PC-3 (cell line): ENCODE measurements around the gene ILF2. TPM values are rescaled to one million over a fixed set of nuclear protein-coding genes. Genes with fewer than 3 reads are reported as not detected.
A peak's percentile ranks its signal among the peaks of the same experiment; 100 is the strongest.

Experiments
- ATAC-seq: fragments of 200-7000 bp; cut with Tn5 transposase; 2 replicates; pipeline ENCODE4 v1.9.1; 2020; ENCODE audit warnings: mild to moderate bottlenecking, moderate library complexity
- BruUV-seq: library from RNA; stranded (reverse); fragments of 400-500 nt; replicated peaks from 2 replicates; lab custom pipeline; 2021; lab: Mats Ljungman, UMichigan
- CTCF ChIA-PET: fragments of 300-600 bp; sonication (Branson Sonifier 250); formaldehyde crosslinking; loops from one replicate; lab custom pipeline; 2022; ENCODE audit warnings: antibody characterized with exemption; lab: Charles Lee
- POLR2A ChIA-PET: fragments of 300-600 bp; sonication (Branson Sonifier 250); formaldehyde crosslinking; loops from one replicate; lab custom pipeline; 2022; ENCODE audit warnings: antibody characterized with exemption; ENCODE audit not compliant: unreplicated experiment; lab: Charles Lee
- DNase-seq: peaks from one replicate; pipeline ENCODE4 v3.0.0-alpha.2; 2015
- H2AFZ ChIP-seq: fragments of 300-600 bp; sonication (generic); 2 replicates; pipeline ENCODE4 v1.6.0; 2016; ENCODE audit warnings: antibody characterized with exemption, low read length
- H3F3A ChIP-seq: fragments of 300-600 bp; sonication (generic); one replicate; pipeline ENCODE4 v1.6.0; 2017; ENCODE audit warnings: antibody characterized with exemption, low read length, control low read depth, mild to moderate bottlenecking; ENCODE audit not compliant: unreplicated experiment
- H3K27ac ChIP-seq: fragments of 300-600 bp; sonication (generic); 2 replicates; pipeline ENCODE4 v1.5.1; 2016; ENCODE audit warnings: mild to moderate bottlenecking, low read length
- H3K27me3 ChIP-seq: fragments of 300-600 bp; sonication (generic); 2 replicates; pipeline ENCODE4 v1.6.1; 2016; ENCODE audit warnings: low read length, mixed read lengths
- H3K36me3 ChIP-seq: fragments of 300-600 bp; sonication (generic); 2 replicates; pipeline ENCODE4 v1.6.1; 2016; ENCODE audit warnings: low read depth, mixed run types, low read length, mixed read lengths
- H3K4me1 ChIP-seq: fragments of 300-600 bp; sonication (generic); 2 replicates; pipeline ENCODE4 v1.5.1; 2016; ENCODE audit warnings: low read length; ENCODE audit not compliant: insufficient read depth
- H3K4me2 ChIP-seq: fragments of 300-600 bp; sonication (generic); 2 replicates; pipeline ENCODE4 v1.6.0; 2016; ENCODE audit warnings: low read length
- H3K4me3 ChIP-seq: fragments of 300-600 bp; sonication (generic); 2 replicates; pipeline ENCODE4 v1.5.1; 2016; ENCODE audit warnings: mild to moderate bottlenecking, low read length, mixed read lengths
- H3K79me2 ChIP-seq: fragments of 300-600 bp; sonication (generic); 2 replicates; pipeline ENCODE4 v1.6.1; 2017; ENCODE audit warnings: low read length, mixed read lengths
- H3K9ac ChIP-seq: fragments of 300-600 bp; sonication (generic); 2 replicates; pipeline ENCODE4 v1.6.0; 2016; ENCODE audit warnings: mild to moderate bottlenecking, low read length
- H3K9me2 ChIP-seq: fragments of 300-600 bp; sonication (generic); replicated peaks from 2 replicates; pipeline ENCODE4 v1.6.1; 2016; ENCODE audit warnings: mixed run types, low read length, mixed read lengths
- H3K9me3 ChIP-seq: fragments of 300-600 bp; sonication (generic); 2 replicates; pipeline ENCODE4 v1.6.1; 2016; ENCODE audit warnings: low read length, mixed read lengths
- H4K20me1 ChIP-seq: fragments of 300-600 bp; sonication (generic); 2 replicates; pipeline ENCODE4 v1.6.1; 2016; ENCODE audit warnings: low read length, mixed read lengths
- CTCF ChIP-seq: fragments of 300-600 bp; sonication (generic); conservative IDR thresholded peaks from 2 replicates; pipeline ENCODE4 v1.5.1; 2017; ENCODE audit warnings: antibody characterized with exemption, low read depth, mild to moderate bottlenecking, low read length
- EZH2 ChIP-seq: fragments of 300-600 bp; sonication (generic); IDR thresholded peaks from one replicate; pipeline ENCODE4 v1.6.1; 2017; ENCODE audit warnings: antibody characterized with exemption, mild to moderate bottlenecking, low read length; ENCODE audit not compliant: unreplicated experiment
- EZH2phosphoT487 ChIP-seq: fragments of 300-600 bp; sonication (generic); IDR thresholded peaks from 2 replicates; pipeline ENCODE4 v1.6.1; 2018; ENCODE audit warnings: mild to moderate bottlenecking, antibody characterized with exemption, low read length, borderline replicate concordance
- intact Hi-C: fragments of 100-400 bp; cut with micrococcal nuclease; formaldehyde crosslinking; loops from 2 replicates; pipeline ENCODE4 v1.9.0; 2023
- total RNA-seq: library from RNA; depleted of rRNA; stranded (reverse); fragments of >200 nt; gene quantifications from 2 replicates; pipeline ENCODE4 v1.2.3, GENCODE V29; 2014

Gene ILF2
- total RNA-seq, 1 experiment from 2014 or later: 439 TPM

- Histone ChIP-seq H3K4me2 (peak overlapping the region; percentile 88), H3F3A (peaks cover 27% of the 10 kb centered on the region), H3K9me2 (no peaks in the 10 kb centered on the region), H3K79me2 (peaks cover 79% of the 10 kb centered on the region), H3K4me3 (peak overlapping the region; percentile 93), H3K9ac (peak overlapping the region; percentile 97), H3K4me1 (peaks cover 74% of the 10 kb centered on the region), H3K27ac (peak overlapping the region; percentile 100), H3K27me3 (no peaks in the 10 kb centered on the region), H3K36me3 (peaks cover 4% of the 10 kb centered on the region; the same call in 1 of the 2 replicates), H2AFZ (no peak overlapping the region), H3K9me3 (no peaks in the 10 kb centered on the region), H4K20me1 (no peaks in the 10 kb centered on the region)
- ChIA-PET CTCF (interaction anchor here (1.0 to 2.6 kb wide), 4 partner anchors 14 to 103 kb away, joined by 3 to 17 read pairs (median 11); partner anchors contain the start of genes CHTOP and S100A13), POLR2A (interaction anchor here (0.5 to 1.8 kb wide), 13 partner anchors 9 to 362 kb away, joined by 3 to 25 read pairs (median 6); partner anchors contain the start of genes CHTOP, S100A13 and S100A6)
- ATAC-seq (no peak), DNase-seq (no peak)
- no TSS peak for BruUV-seq
- intact Hi-C loops: loop anchor here (2.0 kb wide), 1 partner anchor 13 kb away; the partner anchor contains the start of gene S100A13
- TF ChIP-seq CTCF (no peak), EZH2 (no peak), EZH2phosphoT487 (no peak)
Observed at GRCh38 chr1:153613406-153613805, 57.4 kb downstream of the ILF2 start.

- TF ChIP-seq EZH2phosphoT487: no peak
- TF ChIP-seq CTCF: no peak
- Histone ChIP-seq H4K20me1 (no peaks in the 10 kb centered on the region), H3K79me2 (peaks cover 85% of the 10 kb centered on the region), H3K4me2 (peak within 1 kb of the TSS; percentile 88), H3F3A (peaks cover 27% of the 10 kb centered on the region), H3K9ac (peak within 1 kb of the TSS; percentile 97), H3K9me2 (no peaks in the 10 kb centered on the region), H3K36me3 (peaks cover 10% of the 10 kb centered on the region), H3K27ac (peak within 1 kb of the TSS; percentile 100), H3K4me1 (peaks cover 77% of the 10 kb centered on the region), H3K9me3 (no peaks in the 10 kb centered on the region), H2AFZ (no peak within 1 kb of the TSS), H3K4me3 (peak within 1 kb of the TSS; percentile 93), H3K27me3 (no peaks in the 10 kb centered on the region)
- intact Hi-C loops: loop anchor here (2.0 kb wide), 1 partner anchor 14 kb away; the partner anchor contains the start of gene S100A13
- ChIA-PET CTCF (interaction anchor here (0.5 to 2.6 kb wide), 8 partner anchors 14 to 934 kb away, joined by 3 to 17 read pairs (median 4); partner anchors contain the start of genes CHTOP and S100A13), POLR2A (interaction anchor here (0.5 to 1.8 kb wide), 19 partner anchors 8 to 600 kb away, joined by 3 to 25 read pairs (median 4); partner anchors contain the start of genes CHTOP, S100A13 and S100A6)
- peak; percentile 32 for ATAC-seq
- no TSS peak for BruUV-seq
- peak; percentile 95 for DNase-seq
Observed at GRCh38 chr1:153612755-153613331, 58.0 kb downstream of the ILF2 start, which contains the start of gene S100A16. Gene S100A16, minus strand, starts transcription at chr1:153613137. Its CDS starts 4,986 bp downstream, at chr1:153608151.
